B cell (primary cell): ENCODE results near the gene MBTPS1. TPM values are rescaled to one million over a fixed set of nuclear protein-coding genes. Genes with fewer than 3 reads are reported as not detected.

ENCODE experiments used
- ATAC-seq: fragments of 200-7000 bp; cut with Tn5 transposase; one replicate; pipeline ENCODE4 v1.10.0; 2021; ENCODE audit warnings: low read depth, mild to moderate bottlenecking, moderate number of reproducible peaks, moderate library complexity
- CTCF ChIA-PET: fragments of 350-600 bp; sonication (Branson Sonifier 250); formaldehyde crosslinking; loops from one replicate; lab custom pipeline; 2021; ENCODE audit warnings: antibody characterized with exemption, inconsistent platforms; lab: Charles Lee
- POLR2A ChIA-PET: fragments of 350-600 bp; sonication (Branson Sonifier 250); formaldehyde crosslinking; loops from one replicate; lab custom pipeline; 2021; ENCODE audit warnings: antibody characterized with exemption; lab: Charles Lee
- DNase-seq: peaks from one replicate; pipeline ENCODE4 v3.0.0; 2013
- H2AFZ ChIP-seq: 2 replicates; pipeline ENCODE4 v1.6.1; 2012; ENCODE audit warnings: mild to moderate bottlenecking, low read depth, low read length; ENCODE audit not compliant: insufficient read depth, poor library complexity, severe bottlenecking
- H3K27ac ChIP-seq, 2 donors: 1 replicate in 1 of 2; 2 replicates in 1 of 2; pipeline ENCODE4 v1.5.1; 2012 to 2013; ENCODE audit warnings: low read length in 2 of 2, mild to moderate bottlenecking in 2 of 2, moderate library complexity in 1 of 2
- H3K27me3 ChIP-seq, 4 experiments: fragments of 200-600 bp in 1 of 4; sonication (generic) in 1 of 4; replicated peaks in 1 of 4; 1 replicate in 2 of 4; 2 replicates in 2 of 4; pipeline versions ENCODE4 v1.6.1 to v1.7.0; 2013 to 2016; ENCODE audit warnings: low read length in 3 of 4, mild to moderate bottlenecking in 2 of 4, mixed read lengths in 1 of 4, moderate library complexity in 1 of 4; ENCODE audit not compliant: insufficient read depth in 4 of 4, control insufficient read depth in 3 of 4; ENCODE audit errors: control extremely low read depth in 1 of 4
- H3K36me3 ChIP-seq, 2 experiments: replicated peaks in 1 of 2; 1 replicate in 1 of 2; 2 replicates in 1 of 2; pipeline versions ENCODE4 v1.6.1 to v1.7.1; 2013; ENCODE audit warnings: low read length in 1 of 2; ENCODE audit not compliant: insufficient read depth in 2 of 2, control insufficient read depth in 1 of 2; ENCODE audit errors: control extremely low read depth in 1 of 2, extremely low read depth in 1 of 2
- H3K4me1 ChIP-seq, 2 donors: fragments of 200-600 bp in 1 of 2; sonication (generic) in 1 of 2; 1 replicate in 1 of 2; 2 replicates in 1 of 2; pipeline versions ENCODE4 v1.5.1 to v1.6.1; 2013 to 2017; ENCODE audit warnings: low read length in 2 of 2; ENCODE audit not compliant: control insufficient read depth in 2 of 2, insufficient read depth in 2 of 2
- H3K4me2 ChIP-seq: replicated peaks from 2 replicates; pipeline ENCODE3; 2012; ENCODE audit warnings: mild to moderate bottlenecking, low read depth, low read length; ENCODE audit not compliant: poor library complexity, severe bottlenecking
- H3K4me3 ChIP-seq, 5 experiments: fragments of 200-600 bp in 1 of 5; sonication (generic) in 1 of 5; 1 replicate in 3 of 5; 2 replicates in 2 of 5; pipeline versions ENCODE4 v1.5.1 to v1.7.0; 2011 to 2016; ENCODE audit warnings: low read length in 4 of 5, mild to moderate bottlenecking in 4 of 5, low read depth in 2 of 5, control low read depth in 1 of 5, moderate library complexity in 1 of 5; ENCODE audit not compliant: insufficient read depth in 1 of 5; ENCODE audit errors: control extremely low read depth in 1 of 5, extremely low read depth in 1 of 5
- H3K79me2 ChIP-seq: fragments of 200-600 bp; sonication (generic); one replicate; pipeline ENCODE4 v1.6.0; 2016; ENCODE audit warnings: low read length; ENCODE audit not compliant: control insufficient read depth, insufficient read depth
- H3K9ac ChIP-seq: fragments of 200-600 bp; sonication (generic); 2 replicates; pipeline ENCODE4 v1.6.1; 2017; ENCODE audit warnings: mild to moderate bottlenecking, low read length, moderate library complexity
- H3K9me3 ChIP-seq, 3 donors: one replicate each; pipeline versions ENCODE4 v1.6.1 to v1.7.1; 2013; ENCODE audit warnings: low read length in 2 of 3; ENCODE audit not compliant: control insufficient read depth in 2 of 3, insufficient read depth in 1 of 3; ENCODE audit errors: control extremely low read depth in 1 of 3
- H4K20me1 ChIP-seq: 2 replicates; pipeline ENCODE4 v1.6.0; 2012; ENCODE audit warnings: mild to moderate bottlenecking, low read length; ENCODE audit not compliant: insufficient read depth, control insufficient read depth, poor library complexity, severe bottlenecking
- H3K27ac Mint-ChIP-seq: one replicate; pipeline ENCODE4 v1.8.0; 2021; ENCODE audit warnings: mixed read lengths
- H3K27me3 Mint-ChIP-seq: one replicate; pipeline ENCODE4 v1.8.0; 2021; ENCODE audit warnings: mixed read lengths
- H3K4me1 Mint-ChIP-seq: one replicate; pipeline ENCODE4 v1.8.0; 2021; ENCODE audit warnings: mixed read lengths
- H3K4me3 Mint-ChIP-seq: one replicate; pipeline ENCODE4 v1.8.0; 2021; ENCODE audit warnings: mixed read lengths
- H3K9me3 Mint-ChIP-seq: one replicate; pipeline ENCODE4 v1.8.0; 2022; ENCODE audit warnings: mixed read lengths; ENCODE audit not compliant: insufficient read depth
- CTCF ChIP-seq: fragments of 200-600 bp; IDR thresholded peaks from one replicate; pipeline ENCODE4 v1.8.0; 2022; ENCODE audit warnings: antibody characterized with exemption, mild to moderate bottlenecking
- EZH2 ChIP-seq: IDR thresholded peaks from 2 replicates; pipeline ENCODE4 v1.6.1; 2012; ENCODE audit warnings: borderline replicate concordance, low read depth, mild to moderate bottlenecking, moderate library complexity, low read length; ENCODE audit not compliant: insufficient read depth, poor library complexity, severe bottlenecking
- WGBS: methylation state at CpG from one replicate; pipeline ENCODE4 v1.1.5; 2013; ENCODE audit warnings: missing lambda C conversion rate; ENCODE audit not compliant: insufficient coverage; 5-methylcytosine and 5-hydroxymethylcytosine counted together
- intact Hi-C: fragments of 100-400 bp; cut with micrococcal nuclease; formaldehyde crosslinking; loops from one replicate; pipeline ENCODE4 v1.10.0; 2022
- polyA plus RNA-seq: library from polyadenylated mRNA; depleted of rRNA; stranded (reverse); fragments of >200 nt; gene quantifications from 2 replicates; pipeline ENCODE4 v1.2.3, GENCODE V29; 2012
- total RNA-seq, 2 donors: library from RNA; stranded (reverse); fragments of 120-200 nt in 1 of 2; gene quantifications; 1 replicate in 1 of 2; 2 replicates in 1 of 2; pipeline versions ENCODE4 v1.2.3 to v1.2.4, GENCODE V29; 2013 to 2022

MBTPS1 gene
- total and polyA plus RNA-seq, 2 donors (not counting 1 experiment from before 2014, with no cell fraction given), result 85.9 to 120 TPM

GRCh38 chr16:84049403-84050060, 67.2 kb downstream of the MBTPS1 start:
- no peak overlapping the region for H3K4me3 ChIP-seq
- ChIA-PET POLR2A (no interaction called here), CTCF (no interaction called here)
- peaks cover 0 to 4% (median 0%) of the 10 kb centered on the region in 4 experiments for H3K27me3 ChIP-seq
- H3K27me3 Mint-ChIP-seq, result peaks cover under 1% of the 10 kb centered on the region
- no peak overlapping the region for H3K27ac ChIP-seq
- H3K4me2 ChIP-seq, result no peak overlapping the region
- peaks cover 4 to 45% of the 10 kb centered on the region in 2 experiments for H3K36me3 ChIP-seq
- TF ChIP-seq EZH2, result no peak
- TF ChIP-seq CTCF, result no peak
- DNase-seq (no peak), ATAC-seq (no peak)
- no peaks in the 10 kb centered on the region for H3K4me1 ChIP-seq
- H4K20me1 ChIP-seq, result no peaks in the 10 kb centered on the region
- no peak overlapping the region for H3K9ac ChIP-seq
- no peaks in the 10 kb centered on the region for H3K79me2 ChIP-seq
- WGBS, result 83% methylated on average over 13 of the region's 13 CpGs
- no peak overlapping the region for H3K4me3 Mint-ChIP-seq
- peaks cover 0 to 2% (median 0%) of the 10 kb centered on the region in 3 donors for H3K9me3 ChIP-seq
- no peak overlapping the region for H2AFZ ChIP-seq
- no peaks in the 10 kb centered on the region for H3K4me1 Mint-ChIP-seq
- intact Hi-C loops, result no loop called here
- H3K27ac Mint-ChIP-seq, result no peak overlapping the region
- H3K9me3 Mint-ChIP-seq, result no peaks in the 10 kb centered on the region

GRCh38 chr16:84048871-84049270, 67.9 kb downstream of the MBTPS1 start:
- POLR2A ChIA-PET, result no interaction called here
- H3K27me3 Mint-ChIP-seq, result peaks cover 7% of the 10 kb centered on the region
- Histone ChIP-seq H3K4me3 (no peak overlapping the region), H3K27me3 (peaks cover 0 to 7% (median under 1%) of the 10 kb centered on the region in 4 experiments), H3K27ac (no peak overlapping the region), H3K79me2 (no peaks in the 10 kb centered on the region), H3K9ac (no peak overlapping the region), H2AFZ (no peak overlapping the region), H3K4me2 (no peak overlapping the region), H3K4me1 (no peaks in the 10 kb centered on the region), H3K9me3 (peaks cover 0 to 2% (median 0%) of the 10 kb centered on the region in 3 donors), H3K36me3 (peaks cover 4 to 38% of the 10 kb centered on the region in 2 experiments), H4K20me1 (no peaks in the 10 kb centered on the region)
- no peaks in the 10 kb centered on the region for H3K9me3 Mint-ChIP-seq
- TF ChIP-seq EZH2, result no peak
- TF ChIP-seq CTCF, result no peak
- CTCF ChIA-PET, result no interaction called here
- intact Hi-C loops, result no loop called here
- ATAC-seq, result no peak
- no peak for DNase-seq
- no peaks in the 10 kb centered on the region for H3K4me1 Mint-ChIP-seq
- WGBS, result 89% methylated on average over 10 of the region's 13 CpGs
- no peak overlapping the region for H3K27ac Mint-ChIP-seq
- no peak overlapping the region for H3K4me3 Mint-ChIP-seq
